ENCODE data around the gene SLC30A1. TPM values are rescaled to one million over a fixed set of nuclear protein-coding genes. Genes with fewer than 3 reads are reported as not detected.

The SLC30A1 gene
- total RNA-seq, 2 donors from 2014 or later = 12.5 to 22.0 TPM

DNA sequence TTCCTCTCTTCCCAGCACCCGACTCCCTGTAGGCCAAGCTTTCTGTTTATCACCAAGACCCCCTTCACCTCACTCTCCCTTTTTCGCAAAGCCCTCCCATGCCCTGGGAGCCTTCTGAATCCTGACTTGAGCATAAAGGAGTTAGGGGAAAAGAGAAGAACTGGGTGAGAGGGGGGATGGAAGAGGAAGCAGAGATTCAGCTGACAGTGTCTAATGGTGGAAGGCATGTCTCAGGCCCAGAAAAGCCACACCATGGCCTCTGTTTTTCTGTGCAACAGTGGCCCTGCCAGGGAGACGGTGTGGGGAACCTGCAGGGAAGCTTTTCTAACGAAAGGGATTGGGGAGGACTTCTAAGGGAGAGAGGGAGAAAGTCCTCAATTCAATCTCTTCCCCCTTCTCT lies 32.9 kb upstream of the SLC30A1 start:
- H3K4me1 ChIP-seq (replicated peaks) = no peaks in the 10 kb centered on the region
- TF ChIP-seq POLR2A (IDR thresholded peaks at IDR 0.05) (no peak), POLR2AphosphoS5 (IDR thresholded peaks at IDR 0.05) (no peak)
- TF ChIP-seq, protein P1, sequence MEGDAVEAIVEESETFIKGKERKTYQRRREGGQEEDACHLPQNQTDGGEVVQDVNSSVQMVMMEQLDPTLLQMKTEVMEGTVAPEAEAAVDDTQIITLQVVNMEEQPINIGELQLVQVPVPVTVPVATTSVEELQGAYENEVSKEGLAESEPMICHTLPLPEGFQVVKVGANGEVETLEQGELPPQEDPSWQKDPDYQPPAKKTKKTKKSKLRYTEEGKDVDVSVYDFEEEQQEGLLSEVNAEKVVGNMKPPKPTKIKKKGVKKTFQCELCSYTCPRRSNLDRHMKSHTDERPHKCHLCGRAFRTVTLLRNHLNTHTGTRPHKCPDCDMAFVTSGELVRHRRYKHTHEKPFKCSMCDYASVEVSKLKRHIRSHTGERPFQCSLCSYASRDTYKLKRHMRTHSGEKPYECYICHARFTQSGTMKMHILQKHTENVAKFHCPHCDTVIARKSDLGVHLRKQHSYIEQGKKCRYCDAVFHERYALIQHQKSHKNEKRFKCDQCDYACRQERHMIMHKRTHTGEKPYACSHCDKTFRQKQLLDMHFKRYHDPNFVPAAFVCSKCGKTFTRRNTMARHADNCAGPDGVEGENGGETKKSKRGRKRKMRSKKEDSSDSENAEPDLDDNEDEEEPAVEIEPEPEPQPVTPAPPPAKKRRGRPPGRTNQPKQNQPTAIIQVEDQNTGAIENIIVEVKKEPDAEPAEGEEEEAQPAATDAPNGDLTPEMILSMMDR (IDR thresholded peaks at IDR 0.05) = no peak

GRCh38 chr1:211610779-211611556 lies 32.0 kb upstream of the SLC30A1 start:
- TF ChIP-seq POLR2AphosphoS5 (IDR thresholded peaks at IDR 0.05) (no peak), POLR2A (IDR thresholded peaks at IDR 0.05) (no peak)
- TF ChIP-seq, protein P1 (IDR thresholded peaks at IDR 0.05) = no peak
- no peaks in the 10 kb centered on the region for H3K9me3 ChIP-seq
- H3K4me1 ChIP-seq (replicated peaks) = no peaks in the 10 kb centered on the region
- no peak for DNase-seq (ENCODE audit: low spot score)
- WGBS = 22% methylated on average over 8 of the region's 9 CpGs
- no peaks in the 10 kb centered on the region for H3K36me3 ChIP-seq
- intact Hi-C loops (cut with DNase I) = no loop called here
- H3K27me3 ChIP-seq (replicated peaks; ENCODE audit: insufficient read depth) = no peaks in the 10 kb centered on the region
- H3K4me3 ChIP-seq = no peak overlapping the region
- no peak overlapping the region for H3K27ac ChIP-seq

More for the DNA sequence above, 32.9 kb upstream of the SLC30A1 start:
- Histone ChIP-seq H3K27ac (no peak overlapping the region), H3K9me3 (no peaks in the 10 kb centered on the region), H3K36me3 (no peaks in the 10 kb centered on the region), H3K27me3 (replicated peaks; ENCODE audit: insufficient read depth) (no peaks in the 10 kb centered on the region), H3K4me3 (no peak overlapping the region)
- 85% methylated on average over 4 of the region's 4 CpGs for WGBS
- DNase-seq (ENCODE audit: low spot score) = no peak
- intact Hi-C loops (cut with DNase I) = no loop called here

- H3K36me3 ChIP-seq = no peaks in the 10 kb centered on the region
- no peaks in the 10 kb centered on the region for H3K9me3 ChIP-seq
- no peak for DNase-seq (ENCODE audit: low spot score)
- intact Hi-C loops (cut with DNase I) = no loop called here
- no peaks in the 10 kb centered on the region for H3K4me1 ChIP-seq (replicated peaks)
- no peak overlapping the region for H3K4me3 ChIP-seq
- H3K27me3 ChIP-seq (replicated peaks; ENCODE audit: insufficient read depth) = no peaks in the 10 kb centered on the region
- no peak overlapping the region for H3K27ac ChIP-seq
- TF ChIP-seq POLR2A (IDR thresholded peaks at IDR 0.05) = no peak
- TF ChIP-seq, protein P1 (IDR thresholded peaks at IDR 0.05) = no peak
- TF ChIP-seq POLR2AphosphoS5 (IDR thresholded peaks at IDR 0.05) = no peak
- WGBS = 73% methylated on average over 10 of the region's 10 CpGs
Measured at GRCh38 chr1:211609120-211610024, 30.4 kb upstream of the SLC30A1 start.

DNA sequence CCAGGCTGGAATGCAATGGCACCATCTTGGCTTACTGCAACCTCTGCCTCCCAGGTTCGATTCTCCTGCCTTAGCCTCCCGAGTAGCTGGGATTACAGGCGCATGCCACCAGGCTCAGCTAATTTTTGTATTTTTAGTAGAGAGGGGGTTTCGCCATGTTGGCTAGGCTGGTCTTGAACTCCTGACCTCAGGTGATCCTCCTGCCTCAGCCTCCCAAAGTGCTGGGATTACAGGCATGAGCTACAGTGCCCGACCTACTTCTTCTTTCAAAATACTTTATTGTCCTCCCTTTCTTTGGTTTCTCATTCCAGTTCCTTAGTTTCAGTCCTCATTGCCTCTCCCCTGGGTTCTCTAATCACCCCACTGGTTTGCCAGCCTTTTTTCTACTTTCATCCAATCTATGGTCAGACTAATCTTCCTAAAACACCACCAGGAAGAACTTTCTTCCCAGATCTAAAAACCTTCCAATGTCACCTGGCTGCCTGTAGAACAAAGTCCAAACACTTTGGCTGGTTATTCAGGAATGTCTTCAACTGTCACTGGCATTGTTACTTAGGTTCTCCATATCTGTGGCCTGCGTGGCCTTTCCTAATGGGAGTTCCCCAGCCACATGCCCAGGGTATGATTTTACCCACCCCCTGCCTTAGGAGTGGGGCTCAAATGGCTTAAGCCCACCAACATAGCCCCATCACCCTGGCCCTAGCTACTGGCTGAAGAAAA lies 29.0 kb upstream of the SLC30A1 start:
- H3K27me3 ChIP-seq (replicated peaks; ENCODE audit: insufficient read depth) = no peaks in the 10 kb centered on the region
- H3K36me3 ChIP-seq = no peaks in the 10 kb centered on the region
- no peak for TF ChIP-seq POLR2AphosphoS5 (IDR thresholded peaks at IDR 0.05)
- no peak overlapping the region for H3K4me3 ChIP-seq
- H3K9me3 ChIP-seq = no peaks in the 10 kb centered on the region
- intact Hi-C loops (cut with DNase I) = no loop called here
- 90% methylated on average over 6 of the region's 6 CpGs for WGBS
- peaks cover 2% of the 10 kb centered on the region for H3K4me1 ChIP-seq (replicated peaks)
- no peak overlapping the region for H3K27ac ChIP-seq
- no peak for DNase-seq (ENCODE audit: low spot score)
